Measurements from ENCODE around the gene CAPN14. TPM values are rescaled to one million over a fixed set of nuclear protein-coding genes. Genes with fewer than 3 reads are reported as not detected.

Gene CAPN14, protein sequence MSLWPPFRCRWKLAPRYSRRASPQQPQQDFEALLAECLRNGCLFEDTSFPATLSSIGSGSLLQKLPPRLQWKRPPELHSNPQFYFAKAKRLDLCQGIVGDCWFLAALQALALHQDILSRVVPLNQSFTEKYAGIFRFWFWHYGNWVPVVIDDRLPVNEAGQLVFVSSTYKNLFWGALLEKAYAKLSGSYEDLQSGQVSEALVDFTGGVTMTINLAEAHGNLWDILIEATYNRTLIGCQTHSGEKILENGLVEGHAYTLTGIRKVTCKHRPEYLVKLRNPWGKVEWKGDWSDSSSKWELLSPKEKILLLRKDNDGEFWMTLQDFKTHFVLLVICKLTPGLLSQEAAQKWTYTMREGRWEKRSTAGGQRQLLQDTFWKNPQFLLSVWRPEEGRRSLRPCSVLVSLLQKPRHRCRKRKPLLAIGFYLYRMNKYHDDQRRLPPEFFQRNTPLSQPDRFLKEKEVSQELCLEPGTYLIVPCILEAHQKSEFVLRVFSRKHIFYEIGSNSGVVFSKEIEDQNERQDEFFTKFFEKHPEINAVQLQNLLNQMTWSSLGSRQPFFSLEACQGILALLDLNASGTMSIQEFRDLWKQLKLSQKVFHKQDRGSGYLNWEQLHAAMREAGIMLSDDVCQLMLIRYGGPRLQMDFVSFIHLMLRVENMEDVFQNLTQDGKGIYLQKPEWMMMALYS
- 0.07 TPM for polyA plus RNA-seq (2013, experiment 1 of 2)
- polyA plus RNA-seq (2013, experiment 2 of 2) = 0.04 TPM

DNA sequence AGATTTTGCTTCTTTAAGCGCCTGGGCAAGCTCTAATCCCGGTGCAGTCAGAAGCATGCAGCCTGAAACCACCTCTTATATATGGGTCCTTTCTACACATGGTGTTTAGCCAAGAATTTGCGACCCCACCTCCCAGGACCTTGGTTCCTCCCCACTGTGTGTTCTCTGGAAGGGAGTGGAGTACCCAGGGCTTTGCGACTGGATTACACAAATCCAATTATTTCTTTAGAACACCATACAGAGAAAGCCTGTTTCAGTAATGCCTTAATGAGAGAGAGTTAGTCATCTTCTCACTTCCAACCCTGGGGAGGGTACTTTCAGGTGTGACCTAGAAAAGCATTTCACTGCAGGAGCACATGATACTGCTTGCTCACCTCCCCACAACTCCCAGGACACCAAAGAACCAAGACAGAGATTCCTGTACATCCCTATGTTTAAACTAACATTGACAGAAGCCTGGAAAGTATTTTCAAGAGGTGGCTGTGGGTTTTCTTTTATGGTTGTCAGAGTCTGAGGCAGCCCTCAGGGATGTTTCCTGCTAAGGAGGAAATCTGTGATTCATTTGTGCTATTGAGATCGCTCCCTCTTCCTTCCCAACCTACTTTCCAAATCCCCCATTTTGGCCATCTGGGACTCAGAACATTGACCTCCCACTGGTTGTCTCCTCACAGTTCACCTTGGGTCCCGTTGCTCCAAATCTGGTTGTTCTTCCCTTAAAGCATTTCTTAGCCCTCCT lies at the start of gene CAPN14:
TSS of gene CAPN14 (minus strand) at position 51 of the 736 bp plus-strand sequence. CDS start 12,068 bp downstream, outside the sequence.
- 27% methylated on average over 4 of the region's 6 CpGs for WGBS
- Histone ChIP-seq H3K36me3 (ENCODE audit: control insufficient read depth in 1 of 2, insufficient read depth in 2 of 2, low read depth in 1 of 2, low read length in 2 of 2) (no peaks in the 10 kb centered on the region), H3K4me2 (ENCODE audit: low read length, poor library complexity, severe bottlenecking) (no peak within 1 kb of the TSS), H3K4ac (ENCODE audit: low read depth in 1 of 2, low read length in 2 of 2) (no peak within 1 kb of the TSS), H3K9ac (ENCODE audit: low read length) (no peak within 1 kb of the TSS), H2BK5ac (ENCODE audit: low read depth, low read length, poor library complexity, severe bottlenecking) (no peak within 1 kb of the TSS), H2BK120ac (ENCODE audit: low read depth, low read length) (no peak within 1 kb of the TSS), H2BK12ac (ENCODE audit: low read length in 2 of 2) (peak within 1 kb of the TSS in 1 of 2 experiments; percentile 41), H3K9me3 (ENCODE audit: control insufficient read depth, low read length) (no peaks in the 10 kb centered on the region), H2AK5ac (ENCODE audit: low read length, severe bottlenecking) (no peak within 1 kb of the TSS), H4K91ac (ENCODE audit: low read length) (no peak within 1 kb of the TSS), H3K4me3 (ENCODE audit: insufficient read depth in 1 of 2, low read depth in 1 of 2, low read length in 2 of 2) (no peak within 1 kb of the TSS), H4K8ac (ENCODE audit: low read length) (peak within 1 kb of the TSS; percentile 61), H2BK15ac (ENCODE audit: low read depth, poor library complexity, severe bottlenecking) (peak within 1 kb of the TSS; percentile 18), H3K18ac (ENCODE audit: low read depth in 1 of 2, low read length in 2 of 2) (no peak within 1 kb of the TSS), H3K4me1 (ENCODE audit: control insufficient read depth, insufficient read depth, low read depth, low read length) (no peaks in the 10 kb centered on the region), H3K27ac (ENCODE audit: low read length, poor library complexity, severe bottlenecking) (no peak within 1 kb of the TSS), H3K23ac (ENCODE audit: low read length in 2 of 2) (no peak within 1 kb of the TSS), H2AFZ (ENCODE audit: low read depth, low read length) (no peak within 1 kb of the TSS), H3K14ac (ENCODE audit: low read length in 2 of 2) (no peak within 1 kb of the TSS), H3K79me1 (replicated peaks; ENCODE audit: low read length, poor library complexity, severe bottlenecking) (no peaks in the 10 kb centered on the region), H3K27me3 (ENCODE audit: control insufficient read depth in 1 of 2, insufficient read depth in 1 of 2, low read length in 2 of 2) (peaks cover 9 to 54% of the 10 kb centered on the region in 2 experiments)
- DNase-seq = peak; percentile 39

DNA sequence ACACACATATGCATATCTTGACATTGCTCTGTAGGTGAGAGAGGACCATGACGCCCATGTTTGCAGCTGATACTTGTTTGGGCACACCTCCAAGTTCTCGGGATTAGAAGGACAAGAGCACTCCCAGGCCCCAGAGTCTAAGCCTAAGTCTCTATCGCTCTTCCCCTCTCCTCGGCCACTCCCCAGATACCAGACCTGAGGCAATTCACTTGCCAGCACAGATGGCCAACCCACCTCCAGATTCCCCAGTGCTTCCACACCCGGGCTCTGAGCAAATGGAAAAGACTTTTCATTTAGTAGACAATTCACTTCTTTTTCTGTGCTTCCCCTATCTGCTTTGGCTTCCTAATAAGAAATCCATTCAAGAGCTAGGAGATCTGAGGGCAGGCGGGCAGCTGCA lies 49.5 kb upstream of the CAPN14 start:
- Histone ChIP-seq H3K4me2 (ENCODE audit: low read length, poor library complexity, severe bottlenecking) (no peak overlapping the region), H3K4me1 (ENCODE audit: control insufficient read depth, insufficient read depth, low read depth, low read length) (peaks cover 8% of the 10 kb centered on the region), H3K4me3 (ENCODE audit: insufficient read depth in 1 of 2, low read depth in 1 of 2, low read length in 2 of 2) (no peak overlapping the region), H3K79me1 (replicated peaks; ENCODE audit: low read length, poor library complexity, severe bottlenecking) (no peaks in the 10 kb centered on the region), H3K14ac (ENCODE audit: low read length in 2 of 2) (no peak overlapping the region), H2BK15ac (ENCODE audit: low read depth, poor library complexity, severe bottlenecking) (no peak overlapping the region), H3K27ac (ENCODE audit: low read length, poor library complexity, severe bottlenecking) (no peak overlapping the region), H2AFZ (ENCODE audit: low read depth, low read length) (no peak overlapping the region), H2BK5ac (ENCODE audit: low read depth, low read length, poor library complexity, severe bottlenecking) (no peak overlapping the region), H4K8ac (ENCODE audit: low read length) (no peak overlapping the region), H2BK12ac (ENCODE audit: low read length in 2 of 2) (no peak overlapping the region), H3K36me3 (ENCODE audit: control insufficient read depth in 1 of 2, insufficient read depth in 2 of 2, low read depth in 1 of 2, low read length in 2 of 2) (peaks cover 35 to 37% of the 10 kb centered on the region in 2 experiments), H3K23ac (ENCODE audit: low read length in 2 of 2) (no peak overlapping the region), H4K91ac (ENCODE audit: low read length) (no peak overlapping the region), H2AK5ac (ENCODE audit: low read length, severe bottlenecking) (no peak overlapping the region), H3K9me3 (ENCODE audit: control insufficient read depth, low read length) (no peaks in the 10 kb centered on the region), H3K4ac (ENCODE audit: low read depth in 1 of 2, low read length in 2 of 2) (no peak overlapping the region), H3K18ac (ENCODE audit: low read depth in 1 of 2, low read length in 2 of 2) (no peak overlapping the region), H2BK120ac (ENCODE audit: low read depth, low read length) (no peak overlapping the region), H3K9ac (ENCODE audit: low read length) (no peak overlapping the region), H3K27me3 (ENCODE audit: control insufficient read depth in 1 of 2, insufficient read depth in 1 of 2, low read length in 2 of 2) (no peaks in the 10 kb centered on the region)
- DNase-seq = no peak
- WGBS = 97% methylated on average over 6 of the region's 6 CpGs

DNA sequence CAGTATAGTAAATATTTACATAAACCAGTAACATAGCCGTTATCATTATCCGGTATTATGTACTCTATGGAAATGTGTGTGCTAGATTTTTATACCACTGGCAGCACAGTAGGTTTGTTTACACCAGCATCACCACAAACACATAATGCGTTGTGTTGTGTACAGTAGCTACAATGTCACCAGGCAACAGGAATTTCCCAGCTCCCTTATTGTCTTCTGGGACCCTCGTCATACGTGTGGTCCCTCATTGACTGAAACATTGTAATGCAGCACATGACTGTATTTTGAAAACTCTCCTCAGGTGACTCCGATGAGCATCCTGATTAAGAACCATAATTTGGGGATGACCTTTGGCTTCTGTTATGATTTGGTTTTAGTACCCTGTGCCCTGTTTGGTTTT lies 47.9 kb upstream of the CAPN14 start:
- H2AFZ ChIP-seq (ENCODE audit: low read depth, low read length) = no peak overlapping the region
- H3K9ac ChIP-seq (ENCODE audit: low read length) = no peak overlapping the region
- H2BK120ac ChIP-seq (ENCODE audit: low read depth, low read length) = no peak overlapping the region
- H3K4ac ChIP-seq (ENCODE audit: low read depth in 1 of 2, low read length in 2 of 2) = no peak overlapping the region
- H4K8ac ChIP-seq (ENCODE audit: low read length) = no peak overlapping the region
- no peaks in the 10 kb centered on the region for H3K9me3 ChIP-seq (ENCODE audit: control insufficient read depth, low read length)
- no peak overlapping the region for H3K4me3 ChIP-seq (ENCODE audit: insufficient read depth in 1 of 2, low read depth in 1 of 2, low read length in 2 of 2)
- no peak overlapping the region for H3K14ac ChIP-seq (ENCODE audit: low read length in 2 of 2)
- H3K36me3 ChIP-seq (ENCODE audit: control insufficient read depth in 1 of 2, insufficient read depth in 2 of 2, low read depth in 1 of 2, low read length in 2 of 2) = peaks cover 51 to 53% of the 10 kb centered on the region in 2 experiments
- H3K27ac ChIP-seq (ENCODE audit: low read length, poor library complexity, severe bottlenecking) = no peak overlapping the region
- H2BK12ac ChIP-seq (ENCODE audit: low read length in 2 of 2) = no peak overlapping the region
- DNase-seq = no peak
- no peak overlapping the region for H3K23ac ChIP-seq (ENCODE audit: low read length in 2 of 2)
- peaks cover 6% of the 10 kb centered on the region for H3K4me1 ChIP-seq (ENCODE audit: control insufficient read depth, insufficient read depth, low read depth, low read length)
- H3K4me2 ChIP-seq (ENCODE audit: low read length, poor library complexity, severe bottlenecking) = no peak overlapping the region
- no peak overlapping the region for H4K91ac ChIP-seq (ENCODE audit: low read length)
- H3K79me1 ChIP-seq (replicated peaks; ENCODE audit: low read length, poor library complexity, severe bottlenecking) = no peaks in the 10 kb centered on the region
- H2BK15ac ChIP-seq (ENCODE audit: low read depth, poor library complexity, severe bottlenecking) = no peak overlapping the region
- H2BK5ac ChIP-seq (ENCODE audit: low read depth, low read length, poor library complexity, severe bottlenecking) = no peak overlapping the region
- WGBS = 91% methylated on average over 6 of the region's 6 CpGs
- H3K18ac ChIP-seq (ENCODE audit: low read depth in 1 of 2, low read length in 2 of 2) = no peak overlapping the region
- no peaks in the 10 kb centered on the region for H3K27me3 ChIP-seq (ENCODE audit: control insufficient read depth in 1 of 2, insufficient read depth in 1 of 2, low read length in 2 of 2)
- H2AK5ac ChIP-seq (ENCODE audit: low read length, severe bottlenecking) = no peak overlapping the region

Data from mesenchymal stem cell (in vitro differentiated cells and primary cell).